Measurements from ENCODE around the gene MOBP. TPM values are rescaled to one million over a fixed set of nuclear protein-coding genes. Genes with fewer than 3 reads are reported as not detected.
"Not testable (repeated sequence)": the region's sequence is repeated elsewhere in the genome, so short reads cannot be mapped to it uniquely, and the experiment has no call there.

MOBP gene
- total RNA-seq = not detected

GRCh38 chr3:39467394-39468107, at the start of gene MOBP:
Gene MOBP (plus strand): TSS chr3:39467680. CDS start chr3:39502070, 34,390 bp downstream.
- no peak for TF ChIP-seq CTCF (IDR thresholded peaks at IDR 0.05)
- no peak within 1 kb of the TSS for H3K27ac ChIP-seq
- intact Hi-C loops (cut with DNase I) = no loop called here

GRCh38 chr3:39418556-39419225, 48.8 kb upstream of the MOBP start:
- DNase-seq (ENCODE audit: low spot score in 2 of 2); H3K4me1 ChIP-seq; H3K4me3 ChIP-seq; H3K27ac ChIP-seq; H3K27me3 ChIP-seq; intact Hi-C loops (cut with DNase I); H3K9me3 ChIP-seq: not testable (repeated sequence)
- H3K36me3 ChIP-seq = peaks cover 7 to 12% of the 10 kb centered on the region in 2 donors

More at GRCh38 chr3:39467394-39468107, at the start of gene MOBP:
- Histone ChIP-seq H3K36me3 (no peaks in the 10 kb centered on the region), H3K27me3 (no peaks in the 10 kb centered on the region), H3K9me3 (no peaks in the 10 kb centered on the region), H3K4me1 (no peaks in the 10 kb centered on the region), H3K4me3 (no peak within 1 kb of the TSS)
- DNase-seq (ENCODE audit: low spot score in 2 of 2) = no peak

- no peak overlapping the region for H3K27ac ChIP-seq
- H3K4me1 ChIP-seq = no peaks in the 10 kb centered on the region
- no peak overlapping the region for H3K4me3 ChIP-seq
- no peak for DNase-seq (ENCODE audit: low spot score in 2 of 2)
- H3K27me3 ChIP-seq = no peaks in the 10 kb centered on the region
- H3K36me3 ChIP-seq = peaks cover 0 to 2% of the 10 kb centered on the region in 2 donors
- H3K9me3 ChIP-seq = no peaks in the 10 kb centered on the region
- intact Hi-C loops (cut with DNase I) = no loop called here
- TF ChIP-seq CTCF (IDR thresholded peaks at IDR 0.05) = no peak
Observed at GRCh38 chr3:39419742-39420315, 47.7 kb upstream of the MOBP start.

- intact Hi-C loops (cut with DNase I) = no loop called here
- Histone ChIP-seq H3K27ac (no peak overlapping the region), H3K4me1 (no peaks in the 10 kb centered on the region), H3K36me3 (no peaks in the 10 kb centered on the region), H3K4me3 (no peak overlapping the region), H3K9me3 (no peaks in the 10 kb centered on the region), H3K27me3 (no peaks in the 10 kb centered on the region)
- DNase-seq (ENCODE audit: low spot score in 2 of 2) = no peak
- no peak for TF ChIP-seq CTCF (IDR thresholded peaks at IDR 0.05)
Observed at GRCh38 chr3:39420543-39420942, 46.9 kb upstream of the MOBP start.

GRCh38 chr3:39423436-39423970, 44.0 kb upstream of the MOBP start:
- Histone ChIP-seq H3K4me1 (no peaks in the 10 kb centered on the region), H3K9me3 (no peaks in the 10 kb centered on the region), H3K36me3 (no peaks in the 10 kb centered on the region), H3K4me3 (no peak overlapping the region), H3K27ac (no peak overlapping the region), H3K27me3 (no peaks in the 10 kb centered on the region)
- DNase-seq (ENCODE audit: low spot score in 2 of 2) = no peak
- intact Hi-C loops (cut with DNase I) = no loop called here
- TF ChIP-seq CTCF (IDR thresholded peaks at IDR 0.05) = no peak

- no peak for DNase-seq (ENCODE audit: low spot score in 2 of 2)
- no peak overlapping the region for H3K27ac ChIP-seq
- H3K4me3 ChIP-seq = no peak overlapping the region
- H3K9me3 ChIP-seq = no peaks in the 10 kb centered on the region
- H3K36me3 ChIP-seq = no peaks in the 10 kb centered on the region
- no peaks in the 10 kb centered on the region for H3K4me1 ChIP-seq
- no peak for TF ChIP-seq CTCF (IDR thresholded peaks at IDR 0.05)
- intact Hi-C loops (cut with DNase I) = no loop called here
- no peaks in the 10 kb centered on the region for H3K27me3 ChIP-seq
Observed at GRCh38 chr3:39426312-39426711, 41.2 kb upstream of the MOBP start.

Data from ascending aorta (tissue), 2 donors.